SK-N-SH (cell line): ENCODE measurements around the gene ENO1.
A peak's percentile ranks its signal among the peaks of the same experiment; 100 is the strongest.

Experiments used
- CHD2 ChIP-seq: fragments of 150-350 bp; IDR thresholded peaks from 2 replicates; pipeline ENCODE4 v1.6.1; 2018; ENCODE audit warnings: low read length; ENCODE audit not compliant: partially characterized antibody
- EP300 ChIP-seq, 2 experiments: IDR thresholded peaks; 2 replicates each; pipeline versions ENCODE4 v1.4.0 to v1.6.1; 2012; ENCODE audit warnings: borderline replicate concordance in 1 of 2, low read depth in 1 of 2, low read length in 1 of 2
- RAD21 ChIP-seq: IDR thresholded peaks from 2 replicates; pipeline ENCODE4 v1.6.1; 2012; ENCODE audit warnings: mild to moderate bottlenecking, low read length
- SIN3A ChIP-seq: IDR thresholded peaks from 2 replicates; pipeline ENCODE4 v1.6.1; 2012; ENCODE audit warnings: low read depth, mild to moderate bottlenecking, low read length, moderate library complexity, borderline replicate concordance
- TCF12 ChIP-seq: IDR thresholded peaks from 2 replicates; pipeline ENCODE4 v1.4.0; 2012
- TF ChIP-seq, protein P1 (sequence below): fragments of 200-600 bp; sonication (generic); IDR thresholded peaks from 2 replicates; pipeline ENCODE4 v1.6.1; 2017; ENCODE audit warnings: antibody characterized with exemption, mild to moderate bottlenecking, moderate library complexity
- TF ChIP-seq, protein P2 (sequence below): IDR thresholded peaks from 2 replicates; pipeline ENCODE4 v1.4.0; 2012; ENCODE audit warnings: low read depth

DNA sequence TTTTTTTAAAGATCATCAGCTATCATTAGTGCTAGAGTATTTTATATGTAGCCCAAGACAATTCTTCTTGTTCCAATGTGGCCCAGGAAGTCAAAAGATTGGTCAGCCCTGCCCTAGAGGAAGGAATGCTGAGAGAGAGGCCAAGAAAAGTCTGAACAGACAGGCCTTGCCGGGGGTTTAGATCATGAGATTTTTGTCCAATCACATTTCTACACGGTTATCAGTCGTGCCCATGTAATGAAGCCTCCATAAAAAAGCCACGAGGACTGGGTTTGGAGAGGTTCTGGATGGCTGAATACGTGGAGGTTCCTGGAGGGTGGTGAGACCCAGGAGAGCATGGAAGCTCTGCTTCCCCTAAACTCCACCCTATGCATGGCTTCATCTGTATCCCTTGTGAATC lies 24.3 kb upstream of the ENO1 start:
- TF ChIP-seq, protein P1, sequence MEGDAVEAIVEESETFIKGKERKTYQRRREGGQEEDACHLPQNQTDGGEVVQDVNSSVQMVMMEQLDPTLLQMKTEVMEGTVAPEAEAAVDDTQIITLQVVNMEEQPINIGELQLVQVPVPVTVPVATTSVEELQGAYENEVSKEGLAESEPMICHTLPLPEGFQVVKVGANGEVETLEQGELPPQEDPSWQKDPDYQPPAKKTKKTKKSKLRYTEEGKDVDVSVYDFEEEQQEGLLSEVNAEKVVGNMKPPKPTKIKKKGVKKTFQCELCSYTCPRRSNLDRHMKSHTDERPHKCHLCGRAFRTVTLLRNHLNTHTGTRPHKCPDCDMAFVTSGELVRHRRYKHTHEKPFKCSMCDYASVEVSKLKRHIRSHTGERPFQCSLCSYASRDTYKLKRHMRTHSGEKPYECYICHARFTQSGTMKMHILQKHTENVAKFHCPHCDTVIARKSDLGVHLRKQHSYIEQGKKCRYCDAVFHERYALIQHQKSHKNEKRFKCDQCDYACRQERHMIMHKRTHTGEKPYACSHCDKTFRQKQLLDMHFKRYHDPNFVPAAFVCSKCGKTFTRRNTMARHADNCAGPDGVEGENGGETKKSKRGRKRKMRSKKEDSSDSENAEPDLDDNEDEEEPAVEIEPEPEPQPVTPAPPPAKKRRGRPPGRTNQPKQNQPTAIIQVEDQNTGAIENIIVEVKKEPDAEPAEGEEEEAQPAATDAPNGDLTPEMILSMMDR: peak; percentile 36
- TF ChIP-seq CHD2 (no peak), SIN3A (no peak), TCF12 (no peak), EP300 (IDR thresholded peaks at IDR 0.05; ENCODE audit: borderline replicate concordance in 1 of 2, low read depth in 1 of 2, low read length in 1 of 2) (no peak), RAD21 (no peak)
- TF ChIP-seq, protein P2, sequence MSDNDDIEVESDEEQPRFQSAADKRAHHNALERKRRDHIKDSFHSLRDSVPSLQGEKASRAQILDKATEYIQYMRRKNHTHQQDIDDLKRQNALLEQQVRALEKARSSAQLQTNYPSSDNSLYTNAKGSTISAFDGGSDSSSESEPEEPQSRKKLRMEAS: no peak
